Keratinocyte (primary cell): ENCODE measurements around the gene REXO1.

Experiments
- EZH2 ChIP-seq: IDR thresholded peaks from one replicate; pipeline ENCODE4 v1.6.1; 2012; ENCODE audit warnings: inconsistent platforms, mild to moderate bottlenecking, low read length, moderate library complexity
- TF ChIP-seq, protein P1 (sequence below), 3 experiments: IDR thresholded peaks in 1 of 3; conservative IDR thresholded peaks in 1 of 3; optimal IDR thresholded peaks in 1 of 3; 2 replicates in 2 of 3; 3 replicates in 1 of 3; pipeline versions ENCODE3 to v1.5.1; 2011; ENCODE audit warnings: low read length in 3 of 3, mild to moderate bottlenecking in 3 of 3, moderate library complexity in 2 of 3, control low read depth in 1 of 3, inconsistent platforms in 1 of 3; ENCODE audit not compliant: insufficient read depth in 2 of 3; ENCODE audit errors: extremely low read depth in 1 of 3

GRCh38 chr19:1864480-1865171, 16.3 kb upstream of the REXO1 start:
- TF ChIP-seq, protein P1, sequence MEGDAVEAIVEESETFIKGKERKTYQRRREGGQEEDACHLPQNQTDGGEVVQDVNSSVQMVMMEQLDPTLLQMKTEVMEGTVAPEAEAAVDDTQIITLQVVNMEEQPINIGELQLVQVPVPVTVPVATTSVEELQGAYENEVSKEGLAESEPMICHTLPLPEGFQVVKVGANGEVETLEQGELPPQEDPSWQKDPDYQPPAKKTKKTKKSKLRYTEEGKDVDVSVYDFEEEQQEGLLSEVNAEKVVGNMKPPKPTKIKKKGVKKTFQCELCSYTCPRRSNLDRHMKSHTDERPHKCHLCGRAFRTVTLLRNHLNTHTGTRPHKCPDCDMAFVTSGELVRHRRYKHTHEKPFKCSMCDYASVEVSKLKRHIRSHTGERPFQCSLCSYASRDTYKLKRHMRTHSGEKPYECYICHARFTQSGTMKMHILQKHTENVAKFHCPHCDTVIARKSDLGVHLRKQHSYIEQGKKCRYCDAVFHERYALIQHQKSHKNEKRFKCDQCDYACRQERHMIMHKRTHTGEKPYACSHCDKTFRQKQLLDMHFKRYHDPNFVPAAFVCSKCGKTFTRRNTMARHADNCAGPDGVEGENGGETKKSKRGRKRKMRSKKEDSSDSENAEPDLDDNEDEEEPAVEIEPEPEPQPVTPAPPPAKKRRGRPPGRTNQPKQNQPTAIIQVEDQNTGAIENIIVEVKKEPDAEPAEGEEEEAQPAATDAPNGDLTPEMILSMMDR (optimal IDR thresholded peaks at IDR 0.05 in 1 of 3, IDR thresholded peaks at IDR 0.05 in 1 of 3, conservative IDR thresholded peaks at IDR 0.05 in 1 of 3; ENCODE audit: extremely low read depth in 1 of 3, insufficient read depth in 2 of 3, low read length in 3 of 3), result peak; percentile 44 to 83 (median 80)
- TF ChIP-seq EZH2, result no peak
